ENCODE data around the gene MRM1.

Gene MRM1, protein sequence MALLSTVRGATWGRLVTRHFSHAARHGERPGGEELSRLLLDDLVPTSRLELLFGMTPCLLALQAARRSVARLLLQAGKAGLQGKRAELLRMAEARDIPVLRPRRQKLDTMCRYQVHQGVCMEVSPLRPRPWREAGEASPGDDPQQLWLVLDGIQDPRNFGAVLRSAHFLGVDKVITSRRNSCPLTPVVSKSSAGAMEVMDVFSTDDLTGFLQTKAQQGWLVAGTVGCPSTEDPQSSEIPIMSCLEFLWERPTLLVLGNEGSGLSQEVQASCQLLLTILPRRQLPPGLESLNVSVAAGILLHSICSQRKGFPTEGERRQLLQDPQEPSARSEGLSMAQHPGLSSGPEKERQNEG

DNA sequence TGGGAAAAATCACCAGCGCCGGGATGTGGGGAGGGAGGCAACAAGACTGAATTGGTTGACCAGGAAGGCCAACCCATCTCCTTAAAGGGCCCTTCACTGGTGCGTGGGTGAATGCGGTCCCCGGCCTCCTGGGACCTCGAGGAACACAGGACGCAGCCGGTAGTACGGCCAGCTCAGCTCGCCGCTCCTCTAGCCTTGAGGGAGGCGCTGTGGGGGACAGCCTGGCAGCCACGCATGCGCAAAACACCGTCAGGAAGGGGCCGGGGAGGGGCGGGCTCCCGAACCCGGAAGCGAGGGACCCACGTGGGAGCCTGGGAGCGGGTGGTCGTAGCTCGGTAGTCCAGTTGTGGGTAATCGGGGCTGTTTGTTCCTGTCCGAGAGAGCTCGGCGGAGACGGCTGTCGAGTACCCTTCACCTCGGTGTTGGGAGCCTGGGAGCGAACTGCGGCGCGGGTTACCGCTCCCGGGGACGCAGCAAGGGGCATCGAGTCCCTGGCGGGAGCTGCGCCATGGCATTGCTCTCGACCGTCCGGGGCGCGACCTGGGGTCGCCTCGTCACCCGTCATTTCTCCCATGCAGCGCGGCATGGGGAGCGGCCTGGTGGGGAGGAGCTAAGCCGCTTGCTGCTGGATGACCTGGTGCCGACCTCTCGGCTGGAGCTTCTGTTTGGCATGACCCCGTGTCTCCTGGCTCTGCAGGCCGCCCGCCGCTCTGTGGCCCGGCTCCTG is at the start of gene MRM1:
TSS of gene MRM1 (plus strand) at position 281 of the 727 bp plus-strand sequence. CDS start at position 509, 228 bp downstream.
- peak; percentile 84 to 91 (median 87) for DNase-seq (ENCODE audit: low read depth in 2 of 3, low spot score in 1 of 3)

DNA sequence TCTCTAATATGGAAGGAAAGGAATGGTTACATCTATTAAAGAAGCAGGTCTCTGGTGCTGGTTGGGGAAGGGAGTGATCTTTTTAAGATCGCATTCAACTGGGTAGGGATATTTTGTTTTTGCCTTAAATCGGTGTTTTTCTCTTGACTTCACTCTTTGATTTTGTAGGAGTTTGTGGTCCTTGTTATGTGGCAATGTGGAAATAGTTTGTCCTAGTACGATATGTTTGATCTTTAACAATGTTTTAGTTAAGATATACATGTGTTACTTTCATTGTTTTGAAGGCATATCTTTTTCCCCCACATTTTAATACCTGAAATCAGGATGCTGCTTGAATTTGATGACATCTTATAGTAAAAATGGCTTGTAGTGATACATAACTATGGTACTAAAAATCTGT is 47.9 kb upstream of the MRM1 start:
- DNase-seq (ENCODE audit: low read depth in 2 of 3, low spot score in 1 of 3) = no peak

DNA sequence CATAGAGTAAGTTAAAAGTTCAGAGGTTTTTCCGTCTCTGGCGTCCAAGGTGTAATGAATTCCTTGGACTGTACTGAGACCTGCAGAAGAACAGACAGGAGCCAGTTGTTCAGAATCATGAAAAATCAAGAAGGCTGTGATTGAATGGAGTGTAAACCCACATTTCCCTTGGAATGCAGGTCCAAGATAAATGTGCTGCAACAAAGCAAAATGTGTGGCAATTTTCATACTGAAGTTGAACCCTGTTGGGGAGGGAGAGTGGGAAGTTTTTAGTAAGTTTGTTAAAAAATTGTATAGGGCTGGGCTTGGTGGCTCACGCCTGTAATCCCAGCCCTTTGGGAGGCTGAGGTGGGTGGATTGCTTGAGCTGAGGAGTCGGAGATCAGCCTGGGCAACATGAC is 35.3 kb upstream of the MRM1 start:
- DNase-seq (ENCODE audit: low read depth in 2 of 3, low spot score in 1 of 3) = no peak

DNA sequence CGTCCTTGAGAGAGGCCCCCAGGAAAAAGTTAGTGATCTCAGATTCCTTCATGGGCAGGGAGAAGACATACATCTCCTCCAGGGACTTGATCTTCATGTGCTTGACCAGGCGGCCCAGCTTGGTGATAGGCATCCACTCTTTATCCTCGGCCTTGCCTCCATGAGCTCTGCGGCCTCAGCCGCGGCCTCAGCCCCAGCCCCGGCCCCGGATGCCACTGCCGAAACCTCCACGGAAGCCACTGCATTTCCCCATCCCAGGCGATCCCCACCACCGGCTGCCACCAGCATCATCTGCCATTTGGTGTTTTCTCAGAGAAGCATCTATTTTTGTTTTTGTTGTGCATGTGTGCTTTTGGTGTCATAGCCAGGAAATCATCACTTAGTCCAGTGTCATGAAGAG is 26.4 kb upstream of the MRM1 start:
- DNase-seq (ENCODE audit: low read depth in 2 of 3, low spot score in 1 of 3) = no peak

DNA sequence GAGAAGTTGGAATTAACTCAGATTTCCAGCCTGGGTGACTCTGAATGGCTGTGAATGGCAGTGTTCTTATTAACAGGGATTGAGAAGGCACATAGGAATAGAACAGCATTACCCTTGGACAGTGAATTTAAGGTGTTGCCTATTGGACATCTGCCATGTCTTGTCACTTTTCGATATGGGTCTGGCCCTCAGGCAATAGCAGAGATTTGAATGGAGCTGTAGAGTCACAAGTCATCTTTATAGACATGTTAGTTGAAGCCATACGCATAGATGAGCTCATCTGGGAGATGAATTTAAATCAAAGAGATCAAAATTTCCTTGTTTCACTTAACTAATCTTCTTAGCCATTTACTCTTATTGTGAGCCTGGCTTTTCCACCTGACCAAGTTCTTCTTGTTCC is 24.6 kb upstream of the MRM1 start:
- no peak for DNase-seq (ENCODE audit: low read depth in 2 of 3, low spot score in 1 of 3)

DNA sequence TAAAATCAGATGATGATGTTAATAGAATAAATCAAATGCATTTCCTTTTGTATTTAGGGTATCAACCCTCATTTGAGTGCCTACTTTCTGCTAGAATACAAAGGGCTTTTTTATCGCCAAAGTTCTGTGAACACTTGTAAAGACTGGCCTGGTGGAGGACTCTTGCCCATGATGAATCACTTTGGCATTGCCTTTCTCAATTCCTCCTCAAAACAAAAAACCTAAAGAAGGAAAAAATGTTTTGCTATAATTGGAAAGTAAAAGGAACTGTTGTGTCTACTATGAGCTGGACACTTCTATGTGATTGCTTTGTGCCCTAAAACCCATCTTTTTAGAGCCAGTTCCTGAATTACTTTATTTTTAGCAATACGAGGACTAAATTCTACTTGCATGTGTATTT is 22.7 kb upstream of the MRM1 start:
- no peak for DNase-seq (ENCODE audit: low read depth in 2 of 3, low spot score in 1 of 3)

DNA sequence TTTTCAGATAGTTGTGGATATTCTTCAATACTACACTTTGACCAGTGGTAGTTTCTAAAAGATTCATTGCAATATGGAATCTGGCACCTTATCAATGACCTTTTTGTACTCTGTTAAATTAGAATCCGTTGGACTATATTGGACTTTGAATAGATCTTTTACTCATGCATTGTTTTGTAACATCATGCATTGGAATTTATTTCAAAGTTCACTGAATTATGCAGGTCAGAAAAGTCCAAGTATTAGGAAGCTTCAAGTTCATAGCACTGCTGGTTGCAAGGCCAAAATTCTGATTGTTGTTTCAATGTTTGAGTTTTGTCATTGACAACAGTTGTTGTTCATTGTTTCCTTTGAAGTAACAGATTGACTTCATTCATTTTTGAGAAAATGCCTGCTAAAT is 17.6 kb upstream of the MRM1 start:
- no peak for DNase-seq (ENCODE audit: low read depth in 2 of 3, low spot score in 1 of 3)

DNA sequence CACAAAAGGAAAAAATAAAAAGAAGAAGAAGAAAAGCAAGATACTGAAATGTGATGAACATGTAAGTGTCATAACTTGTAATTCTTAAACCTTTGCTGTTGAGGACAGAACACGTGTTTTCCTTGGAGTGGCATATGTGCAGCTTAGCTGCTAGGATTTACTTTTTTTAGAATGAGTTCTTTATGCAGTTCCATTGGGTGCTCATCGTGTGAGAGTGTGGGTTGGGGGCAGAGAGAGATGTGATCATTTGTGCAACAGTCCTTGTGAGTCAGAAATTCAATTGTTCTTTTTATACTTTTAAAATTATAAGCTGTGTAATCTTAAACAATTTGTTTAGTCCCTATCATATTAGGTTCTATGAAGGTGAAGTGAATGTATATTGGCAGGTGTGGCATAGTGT is 15.2 kb upstream of the MRM1 start:
- no peak for DNase-seq (ENCODE audit: low read depth in 2 of 3, low spot score in 1 of 3)

DNA sequence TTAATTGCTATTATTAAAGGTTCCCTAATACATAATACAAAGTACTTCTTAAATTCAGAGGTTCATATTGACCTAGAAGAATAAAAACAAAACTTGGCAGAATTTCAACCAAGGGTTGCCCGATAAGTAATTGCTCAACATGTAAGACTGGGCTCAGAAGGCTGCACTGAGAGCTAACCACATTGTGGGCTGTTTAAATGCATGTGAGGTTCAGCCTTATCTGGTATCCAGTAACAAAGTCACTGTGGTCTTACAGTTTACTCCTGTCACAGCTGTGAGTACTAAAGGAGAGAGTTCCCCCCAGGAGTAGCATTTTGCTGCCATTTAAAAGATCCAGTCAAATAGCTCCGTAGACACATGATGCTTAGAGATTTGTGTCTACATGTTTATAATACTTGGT is 11.3 kb upstream of the MRM1 start:
- no peak for DNase-seq (ENCODE audit: low read depth in 2 of 3, low spot score in 1 of 3)

DNA sequence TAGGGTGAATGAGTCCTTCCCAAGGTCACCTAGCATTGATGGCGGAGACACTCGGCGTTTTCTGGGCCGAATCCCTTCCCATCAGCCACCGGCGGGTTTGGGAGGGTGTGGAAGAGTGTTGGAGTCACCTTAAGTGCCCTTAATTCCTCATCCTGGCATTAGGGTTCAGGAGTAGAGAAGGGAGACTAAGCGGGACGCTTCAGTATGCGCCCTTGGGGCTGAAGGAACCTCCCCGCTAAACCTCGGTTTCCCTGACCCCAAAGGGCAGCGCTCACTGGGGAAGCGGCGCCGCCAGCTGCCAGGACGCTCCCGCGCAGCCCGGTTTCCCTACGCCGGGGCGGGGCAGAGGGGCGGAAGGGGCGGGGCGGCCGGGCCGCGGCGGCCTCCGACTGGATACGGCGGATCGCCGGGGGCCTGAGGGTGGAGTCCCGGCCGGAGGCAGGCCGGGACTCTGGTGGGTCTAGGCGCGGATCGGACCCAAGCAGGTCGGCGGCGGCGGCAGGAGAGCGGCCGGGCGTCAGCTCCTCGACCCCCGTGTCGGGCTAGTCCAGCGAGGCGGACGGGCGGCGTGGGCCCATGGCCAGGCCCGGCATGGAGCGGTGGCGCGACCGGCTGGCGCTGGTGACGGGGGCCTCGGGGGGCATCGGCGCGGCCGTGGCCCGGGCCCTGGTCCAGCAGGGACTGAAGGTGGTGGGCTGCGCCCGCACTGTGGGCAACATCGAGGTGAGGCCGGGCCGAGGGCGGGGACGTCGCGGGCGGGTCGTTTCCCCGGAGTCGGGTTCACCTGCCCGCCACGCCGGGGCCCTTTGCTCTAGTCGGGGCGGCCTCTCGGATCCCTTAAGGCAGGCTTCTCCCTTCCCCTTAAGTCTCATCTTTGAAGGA is 9.7 kb upstream of the MRM1 start, which contains the start of gene DHRS11:
TSS of gene DHRS11 (plus strand) at position 446 of the 882 bp plus-strand sequence. CDS start at position 577, 131 bp downstream.
- DNase-seq (ENCODE audit: low read depth in 2 of 3, low spot score in 1 of 3) = peak; percentile 68 to 79 (median 74)

DNA sequence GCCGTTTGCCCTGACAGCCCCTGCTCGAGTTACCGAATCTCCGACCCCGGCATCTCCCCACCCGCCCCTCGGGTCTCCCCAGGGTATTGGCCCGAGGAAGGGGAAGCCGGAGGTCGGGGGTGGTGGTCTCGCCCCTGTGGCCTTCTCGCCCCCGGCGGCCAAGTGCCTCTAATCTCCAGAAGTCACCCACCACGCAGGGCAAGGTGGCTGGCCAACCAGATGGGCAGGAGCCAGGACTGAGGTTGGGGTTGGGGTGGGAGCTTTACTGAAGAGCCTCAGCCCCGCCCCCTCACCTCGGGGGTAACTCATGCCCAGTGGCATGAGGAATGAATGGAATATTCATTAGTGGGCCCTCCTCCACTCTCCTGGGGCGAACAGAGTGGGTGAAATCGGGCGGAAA is 9.1 kb upstream of the MRM1 start:
- no peak for DNase-seq (ENCODE audit: low read depth in 2 of 3, low spot score in 1 of 3)

DNA sequence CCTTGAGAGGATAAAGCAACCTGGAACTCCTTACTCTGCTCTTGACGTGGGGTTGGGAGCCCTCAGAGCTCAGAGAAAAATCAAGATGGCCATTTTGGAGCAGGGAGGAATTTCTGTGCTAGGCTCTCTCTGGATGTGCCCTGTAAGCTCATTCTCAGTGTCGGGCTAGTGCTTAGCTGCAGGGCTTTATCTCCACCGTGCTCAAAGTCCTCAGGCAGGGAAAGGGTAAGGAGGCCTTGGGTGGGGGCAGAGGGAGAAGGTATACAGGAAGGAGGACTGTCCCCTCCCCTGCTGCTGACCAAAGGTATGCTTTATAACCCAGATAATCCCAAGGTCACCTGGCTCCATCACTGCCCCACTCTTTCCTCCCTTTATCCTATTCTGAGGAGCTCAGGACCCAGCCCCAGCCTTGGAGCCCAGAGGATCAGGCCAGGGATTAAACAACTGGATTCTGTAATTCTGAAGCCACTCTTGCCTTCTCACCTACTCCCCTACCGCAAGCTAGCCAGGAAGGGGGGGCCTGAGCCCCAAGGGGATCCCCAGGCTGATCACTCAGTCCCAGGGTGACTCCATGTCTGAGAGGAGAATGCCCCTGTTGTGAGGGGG is 8.6 kb upstream of the MRM1 start:
- DNase-seq (ENCODE audit: low read depth in 2 of 3, low spot score in 1 of 3) = no peak

DNA sequence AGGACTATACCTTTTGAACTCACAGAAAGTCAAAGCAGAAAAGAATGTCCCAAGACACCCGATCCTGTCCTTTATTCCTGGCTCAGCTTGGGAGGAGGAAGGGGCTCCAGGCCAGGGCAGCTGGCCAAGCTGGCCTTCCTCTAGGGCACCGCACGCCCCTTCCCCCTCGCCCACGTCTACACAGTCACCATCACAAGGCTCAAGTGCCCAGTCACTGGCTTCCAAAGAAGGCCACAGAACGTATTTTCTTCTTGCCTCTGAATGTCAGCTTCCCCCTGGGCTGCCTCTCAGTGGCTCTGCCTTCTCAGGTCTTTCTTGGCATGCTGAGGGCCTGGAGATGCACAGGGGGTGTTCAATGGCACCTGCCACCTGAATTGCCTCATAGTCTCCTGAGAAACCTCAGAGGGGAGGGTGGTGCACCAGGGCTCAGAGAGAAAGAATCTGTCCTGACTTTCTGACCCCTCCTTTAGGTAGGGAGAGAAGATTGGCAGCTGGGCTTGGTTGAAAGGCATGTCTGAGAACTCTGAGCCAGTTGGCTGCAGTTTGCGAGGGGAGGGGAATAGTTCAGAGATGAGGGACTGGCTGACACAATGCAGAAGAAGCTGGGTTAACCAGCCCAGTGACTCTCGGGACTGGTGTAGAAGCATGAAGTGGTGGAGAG is 7.6 kb upstream of the MRM1 start:
- DNase-seq (ENCODE audit: low read depth in 2 of 3, low spot score in 1 of 3) = no peak

DNA sequence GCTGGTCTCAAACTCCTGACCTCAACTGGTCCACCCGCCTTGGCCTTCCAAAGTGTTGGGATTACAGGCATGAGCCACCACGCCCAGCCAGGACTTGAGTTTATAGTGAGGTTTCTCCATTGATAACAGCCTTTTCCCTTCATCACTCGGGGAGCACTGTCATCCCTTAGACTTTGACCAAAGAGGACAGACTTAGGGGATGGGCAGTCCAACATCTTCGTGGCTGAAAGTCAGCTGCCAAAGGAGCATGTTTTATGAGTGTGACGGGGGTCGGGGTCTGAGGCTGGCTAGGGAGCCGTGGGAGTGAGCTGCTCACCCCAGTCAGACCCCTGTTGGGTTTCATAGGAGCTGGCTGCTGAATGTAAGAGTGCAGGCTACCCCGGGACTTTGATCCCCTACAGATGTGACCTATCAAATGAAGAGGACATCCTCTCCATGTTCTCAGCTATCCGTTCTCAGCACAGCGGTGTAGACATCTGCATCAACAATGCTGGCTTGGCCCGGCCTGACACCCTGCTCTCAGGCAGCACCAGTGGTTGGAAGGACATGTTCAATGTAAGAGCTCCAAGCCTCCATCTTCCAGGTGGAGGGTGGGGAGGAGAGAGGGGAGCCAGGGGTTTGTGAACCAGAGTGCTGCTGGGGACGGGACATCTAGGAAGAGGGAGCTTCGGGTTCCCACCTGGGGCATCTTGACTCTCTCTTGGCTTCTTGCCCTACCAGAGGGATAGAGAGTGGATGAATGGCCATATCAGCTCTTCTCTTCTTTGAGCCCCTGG is 6.6 kb upstream of the MRM1 start:
- DNase-seq (ENCODE audit: low read depth in 2 of 3, low spot score in 1 of 3) = no peak

DNA sequence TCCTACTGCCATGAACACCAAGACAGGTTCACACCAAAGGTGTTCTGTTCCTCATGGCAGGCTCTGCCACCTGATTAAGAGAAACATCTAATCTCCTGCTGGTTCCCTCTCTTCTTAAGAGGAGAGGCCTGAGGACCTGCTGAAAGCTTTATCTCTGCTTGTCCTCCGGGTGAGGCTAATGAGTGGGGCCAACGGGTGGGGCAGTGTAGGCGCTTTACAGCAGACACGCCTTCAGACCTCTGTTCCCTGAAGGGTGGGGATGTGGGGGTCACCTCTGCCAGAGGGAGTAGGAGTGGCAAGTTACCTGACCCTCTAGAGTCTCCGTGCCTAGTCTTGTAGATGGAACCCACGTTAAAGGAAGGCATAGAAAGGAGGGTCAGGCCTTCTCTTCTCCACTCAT is 4.2 kb upstream of the MRM1 start:
- no peak for DNase-seq (ENCODE audit: low read depth in 2 of 3, low spot score in 1 of 3)

DNA sequence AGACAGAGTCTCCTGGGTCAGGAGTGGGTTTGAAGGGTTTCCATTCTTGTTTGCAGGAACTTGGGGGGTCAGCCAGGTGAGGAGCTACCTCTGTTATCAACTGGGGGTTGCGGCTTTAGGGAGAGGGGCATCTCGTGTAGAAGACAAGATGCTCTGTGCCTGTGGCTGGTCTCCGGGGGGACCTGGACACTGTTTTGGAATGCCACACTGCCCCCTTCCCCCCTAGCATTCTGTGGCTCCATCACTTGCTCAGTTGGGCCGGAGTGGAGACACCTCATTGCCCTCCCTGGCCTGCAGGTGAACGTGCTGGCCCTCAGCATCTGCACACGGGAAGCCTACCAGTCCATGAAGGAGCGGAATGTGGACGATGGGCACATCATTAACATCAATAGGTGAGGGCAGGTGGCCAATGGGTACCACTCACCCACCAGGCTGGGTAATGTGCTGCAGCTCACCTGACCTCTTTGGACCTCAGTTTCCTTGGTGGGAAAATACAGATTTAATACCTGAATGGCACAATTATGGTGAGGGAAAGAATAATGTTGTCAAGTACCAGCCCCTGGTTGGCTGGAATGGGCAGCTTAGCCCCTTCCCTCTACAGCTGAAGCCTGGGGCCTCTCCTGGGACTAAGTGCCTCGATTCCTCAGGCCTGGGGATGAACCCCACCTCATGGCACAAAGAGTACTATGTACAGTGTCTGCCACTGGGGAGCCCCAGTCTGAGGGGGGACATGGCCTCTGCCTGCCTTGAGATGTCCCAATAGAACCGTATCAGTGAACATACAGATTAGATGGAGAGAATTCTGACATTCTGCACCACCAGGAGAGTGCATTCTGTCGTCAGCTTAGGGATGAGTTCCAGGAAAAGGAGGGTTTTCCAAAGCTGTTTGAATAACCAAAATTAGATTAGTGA is 3.3 kb upstream of the MRM1 start:
- DNase-seq (ENCODE audit: low read depth in 2 of 3, low spot score in 1 of 3) = no peak

DNA sequence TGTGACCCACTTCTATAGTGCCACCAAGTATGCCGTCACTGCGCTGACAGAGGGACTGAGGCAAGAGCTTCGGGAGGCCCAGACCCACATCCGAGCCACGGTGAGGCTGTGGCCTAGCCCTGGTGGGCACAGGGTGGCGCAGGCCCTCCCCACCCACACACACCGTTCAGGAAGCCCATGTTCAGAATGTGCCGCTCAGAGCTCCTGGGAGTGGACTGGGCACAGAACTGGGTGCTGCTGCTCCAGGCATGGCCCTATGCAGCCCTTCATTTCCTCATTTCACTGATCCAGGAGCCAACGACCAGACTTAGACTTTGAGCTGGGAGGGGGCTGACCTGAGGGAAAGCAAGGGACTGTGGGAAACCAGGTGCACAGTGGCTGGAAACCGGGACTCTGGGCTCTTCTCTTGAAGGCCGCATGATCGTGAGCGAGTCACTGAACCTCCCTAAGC is 2.4 kb upstream of the MRM1 start:
- DNase-seq (ENCODE audit: low read depth in 2 of 3, low spot score in 1 of 3) = no peak

DNA sequence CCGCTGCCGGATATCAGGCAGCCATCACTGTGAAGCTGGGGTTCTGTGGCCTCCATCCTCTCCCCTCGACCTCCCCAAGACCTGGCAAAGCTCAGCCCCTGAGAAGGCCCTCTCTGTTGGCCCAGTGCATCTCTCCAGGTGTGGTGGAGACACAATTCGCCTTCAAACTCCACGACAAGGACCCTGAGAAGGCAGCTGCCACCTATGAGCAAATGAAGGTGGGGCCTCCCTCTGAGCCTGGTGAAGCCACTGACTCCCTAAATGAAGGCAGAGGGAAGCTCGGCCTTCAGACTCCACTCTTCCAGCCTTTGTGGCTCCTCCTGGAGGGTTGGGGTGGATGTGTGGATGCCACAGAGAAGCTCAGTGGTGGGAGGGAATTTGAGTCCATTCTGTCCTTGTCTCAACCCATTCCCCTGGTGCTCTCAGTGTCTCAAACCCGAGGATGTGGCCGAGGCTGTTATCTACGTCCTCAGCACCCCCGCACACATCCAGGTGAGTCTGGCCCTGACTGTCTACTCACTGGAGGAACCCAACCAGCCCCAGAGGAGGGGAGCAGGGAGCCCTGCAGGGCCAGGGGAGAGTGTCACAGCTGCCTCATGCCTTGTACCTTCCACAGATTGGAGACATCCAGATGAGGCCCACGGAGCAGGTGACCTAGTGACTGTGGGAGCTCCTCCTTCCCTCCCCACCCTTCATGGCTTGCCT is 1.7 kb upstream of the MRM1 start:
- no peak for DNase-seq (ENCODE audit: low read depth in 2 of 3, low spot score in 1 of 3)
